HepG2 (cell line): Measurements from ENCODE around the gene TPST1. TPM values are rescaled to one million over a fixed set of nuclear protein-coding genes. Genes with fewer than 3 reads are reported as not detected.

Source experiments
- GATAD1 ChIP-seq: IDR thresholded peaks from 2 replicates; pipeline ENCODE4 v1.6.1; 2016; ENCODE audit warnings: missing genetic modification reagents, missing compliant biosample characterization
- KDM1A ChIP-seq: IDR thresholded peaks from 2 replicates; pipeline ENCODE4 v1.6.1; 2016; ENCODE audit warnings: missing compliant biosample characterization
- MIXL1 ChIP-seq: IDR thresholded peaks from 2 replicates; pipeline ENCODE4 v1.6.1; 2016
- NCOA1 ChIP-seq: sonication (generic); formaldehyde crosslinking; IDR thresholded peaks from 2 replicates; pipeline ENCODE4 v1.9.0; 2021; ENCODE audit warnings: missing genetic modification reagents
- REPIN1 ChIP-seq: sonication (generic); formaldehyde crosslinking; IDR thresholded peaks from 2 replicates; pipeline ENCODE4 v1.8.0; 2022; ENCODE audit warnings: missing genetic modification reagents, low read depth, mild to moderate bottlenecking, borderline replicate concordance
- TEAD3 ChIP-seq: optimal IDR thresholded peaks from 2 replicates; pipeline ENCODE3; 2016; ENCODE audit warnings: borderline replicate concordance
- ZNF143 ChIP-seq: sonication (generic); formaldehyde crosslinking; IDR thresholded peaks from 2 replicates; pipeline ENCODE4 v1.4.0; 2020; ENCODE audit warnings: missing genetic modification reagents
- ZNF839 ChIP-seq: sonication (generic); formaldehyde crosslinking; IDR thresholded peaks from 2 replicates; pipeline ENCODE4 v1.4.0; 2020; ENCODE audit warnings: missing genetic modification reagents, mild to moderate bottlenecking, borderline replicate concordance
- ZNF891 ChIP-seq: sonication (generic); formaldehyde crosslinking; IDR thresholded peaks from 2 replicates; pipeline ENCODE4 v1.5.0; 2020; ENCODE audit warnings: mild to moderate bottlenecking, missing genetic modification reagents
- ZSCAN12 ChIP-seq: sonication (generic); formaldehyde crosslinking; IDR thresholded peaks from 2 replicates; pipeline ENCODE4 v1.9.0; 2021; ENCODE audit warnings: mild to moderate bottlenecking, missing genetic modification reagents
- ZSCAN22 ChIP-seq: sonication (generic); formaldehyde crosslinking; IDR thresholded peaks from 2 replicates; pipeline ENCODE4 v1.4.0; 2020; ENCODE audit warnings: mild to moderate bottlenecking, missing genetic modification reagents
- polyA plus RNA-seq, 8 experiments: library from polyadenylated mRNA; depleted of rRNA in 3 of 8; stranded (reverse) in 7 of 8; unstranded in 1 of 8; fragments of >200 nt; fragmentation: Illumina TruSeq in 4 of 8; extraction: Trizol in 4 of 8; gene quantifications; 2 replicates each; pipeline versions ENCODE4 v1.2.1 to v1.2.3, GENCODE V29; 2011 to 2016; ENCODE audit warnings: low read depth in 4 of 8, missing spikeins in 1 of 8, mixed read lengths in 1 of 8; ENCODE audit not compliant: insufficient read depth in 1 of 8
- total RNA-seq, 5 experiments: library from RNA; depleted of rRNA; stranded (reverse); fragments of >200 nt; fragmentation: Illumina TruSeq; extraction: Trizol; gene quantifications; 2 replicates each; pipeline ENCODE4 v1.2.3, GENCODE V29; 2016; ENCODE audit warnings: low read depth in 1 of 5
- TF ChIP-seq, protein P1 (sequence below): sonication (generic); formaldehyde crosslinking; IDR thresholded peaks from 2 replicates; pipeline ENCODE4 v1.5.1; 2020; ENCODE audit warnings: mild to moderate bottlenecking, missing genetic modification reagents, borderline replicate concordance
- TF ChIP-seq, protein P2 (sequence below): sonication (generic); formaldehyde crosslinking; IDR thresholded peaks from 2 replicates; pipeline ENCODE4 v1.4.0; 2020; ENCODE audit warnings: missing genetic modification reagents, borderline replicate concordance
- TF ChIP-seq, protein P3 (sequence below): sonication (generic); formaldehyde crosslinking; IDR thresholded peaks from 2 replicates; pipeline ENCODE4 v1.4.0; 2020; ENCODE audit warnings: mild to moderate bottlenecking, missing genetic modification reagents
- TF ChIP-seq, protein P4 (sequence below): sonication (generic); formaldehyde crosslinking; IDR thresholded peaks from 2 replicates; pipeline ENCODE4 v1.8.1; 2023; ENCODE audit warnings: missing genetic modification reagents, inconsistent platforms, borderline replicate concordance
- TF ChIP-seq, protein P5 (sequence below): sonication (generic); formaldehyde crosslinking; conservative IDR thresholded peaks from 2 replicates; pipeline ENCODE4 v1.5.0; 2020; ENCODE audit warnings: missing genetic modification reagents

The TPST1 gene
- total and polyA plus RNA-seq, 2 of the 13 experiments (the other 11 are each of a cell fraction or from before 2014, with no cell fraction given), result 24.3 to 34.1 TPM

DNA sequence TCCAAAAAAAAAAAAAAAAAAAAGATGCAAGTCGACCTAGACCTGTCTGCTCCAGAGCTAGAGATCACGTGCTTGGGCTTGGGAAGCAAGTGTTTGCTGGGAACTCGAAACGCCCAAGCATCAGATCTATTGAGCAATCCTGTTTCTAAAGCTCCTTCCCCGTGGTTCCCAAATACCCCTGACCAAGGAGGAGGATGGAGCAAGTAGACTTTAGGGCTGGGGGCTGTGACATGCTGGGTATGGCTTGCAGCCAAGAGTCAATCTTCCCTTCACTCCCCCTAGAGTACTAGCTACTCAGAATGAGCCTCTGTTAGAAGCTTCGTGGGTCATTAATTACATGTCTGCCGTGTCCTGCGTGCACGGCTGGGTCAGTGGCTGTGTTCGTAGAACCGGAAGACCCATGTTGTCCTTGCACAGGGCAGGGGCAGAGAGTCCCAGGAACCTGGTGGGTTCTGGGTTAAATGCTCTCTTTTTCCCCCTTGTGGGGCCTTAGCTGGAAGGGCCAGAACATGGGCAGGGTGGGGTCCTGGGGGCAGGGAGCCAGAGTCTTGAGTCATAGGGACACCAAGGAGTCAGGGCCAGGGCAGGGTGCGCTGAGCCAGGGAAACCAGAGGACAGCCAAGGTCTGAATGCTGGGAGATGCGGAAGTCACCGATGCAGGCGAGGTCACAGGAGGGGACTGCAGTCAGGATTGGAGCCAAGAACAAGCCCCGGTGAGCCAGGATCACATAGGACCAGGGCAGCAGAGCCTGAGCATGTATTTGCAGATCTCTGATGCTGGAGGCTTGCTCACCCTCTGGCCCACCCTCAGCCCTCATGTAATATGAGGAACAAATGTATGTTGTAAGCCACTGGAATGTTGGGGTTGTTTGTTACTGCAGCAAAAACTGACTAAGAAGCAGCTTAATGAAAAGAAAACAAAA lies 34.6 kb upstream of the TPST1 start (continued):
- TF ChIP-seq, protein P1, sequence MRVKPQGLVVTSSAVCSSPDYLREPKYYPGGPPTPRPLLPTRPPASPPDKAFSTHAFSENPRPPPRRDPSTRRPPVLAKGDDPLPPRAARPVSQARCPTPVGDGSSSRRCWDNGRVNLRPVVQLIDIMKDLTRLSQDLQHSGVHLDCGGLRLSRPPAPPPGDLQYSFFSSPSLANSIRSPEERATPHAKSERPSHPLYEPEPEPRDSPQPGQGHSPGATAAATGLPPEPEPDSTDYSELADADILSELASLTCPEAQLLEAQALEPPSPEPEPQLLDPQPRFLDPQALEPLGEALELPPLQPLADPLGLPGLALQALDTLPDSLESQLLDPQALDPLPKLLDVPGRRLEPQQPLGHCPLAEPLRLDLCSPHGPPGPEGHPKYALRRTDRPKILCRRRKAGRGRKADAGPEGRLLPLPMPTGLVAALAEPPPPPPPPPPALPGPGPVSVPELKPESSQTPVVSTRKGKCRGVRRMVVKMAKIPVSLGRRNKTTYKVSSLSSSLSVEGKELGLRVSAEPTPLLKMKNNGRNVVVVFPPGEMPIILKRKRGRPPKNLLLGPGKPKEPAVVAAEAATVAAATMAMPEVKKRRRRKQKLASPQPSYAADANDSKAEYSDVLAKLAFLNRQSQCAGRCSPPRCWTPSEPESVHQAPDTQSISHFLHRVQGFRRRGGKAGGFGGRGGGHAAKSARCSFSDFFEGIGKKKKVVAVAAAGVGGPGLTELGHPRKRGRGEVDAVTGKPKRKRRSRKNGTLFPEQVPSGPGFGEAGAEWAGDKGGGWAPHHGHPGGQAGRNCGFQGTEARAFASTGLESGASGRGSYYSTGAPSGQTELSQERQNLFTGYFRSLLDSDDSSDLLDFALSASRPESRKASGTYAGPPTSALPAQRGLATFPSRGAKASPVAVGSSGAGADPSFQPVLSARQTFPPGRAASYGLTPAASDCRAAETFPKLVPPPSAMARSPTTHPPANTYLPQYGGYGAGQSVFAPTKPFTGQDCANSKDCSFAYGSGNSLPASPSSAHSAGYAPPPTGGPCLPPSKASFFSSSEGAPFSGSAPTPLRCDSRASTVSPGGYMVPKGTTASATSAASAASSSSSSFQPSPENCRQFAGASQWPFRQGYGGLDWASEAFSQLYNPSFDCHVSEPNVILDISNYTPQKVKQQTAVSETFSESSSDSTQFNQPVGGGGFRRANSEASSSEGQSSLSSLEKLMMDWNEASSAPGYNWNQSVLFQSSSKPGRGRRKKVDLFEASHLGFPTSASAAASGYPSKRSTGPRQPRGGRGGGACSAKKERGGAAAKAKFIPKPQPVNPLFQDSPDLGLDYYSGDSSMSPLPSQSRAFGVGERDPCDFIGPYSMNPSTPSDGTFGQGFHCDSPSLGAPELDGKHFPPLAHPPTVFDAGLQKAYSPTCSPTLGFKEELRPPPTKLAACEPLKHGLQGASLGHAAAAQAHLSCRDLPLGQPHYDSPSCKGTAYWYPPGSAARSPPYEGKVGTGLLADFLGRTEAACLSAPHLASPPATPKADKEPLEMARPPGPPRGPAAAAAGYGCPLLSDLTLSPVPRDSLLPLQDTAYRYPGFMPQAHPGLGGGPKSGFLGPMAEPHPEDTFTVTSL (CRISPR knock-in tag), result no peak
- TF ChIP-seq ZNF839 (CRISPR knock-in tag) (0 out of 2 replicates have a peak, but pooled peaks have one; percentile 25), TEAD3 (CRISPR knock-in tag) (peak; percentile 67), MIXL1 (CRISPR knock-in tag) (no peak), GATAD1 (CRISPR knock-in tag) (no peak), ZNF891 (no peak), ZNF143 (CRISPR knock-in tag) (0 out of 2 replicates have a peak, but pooled peaks have one; percentile 21), ZSCAN12 (CRISPR knock-in tag) (no peak), REPIN1 (CRISPR knock-in tag) (no peak), NCOA1 (CRISPR knock-in tag) (no peak), ZSCAN22 (no peak), KDM1A (CRISPR knock-in tag) (0 out of 2 replicates have a peak, but pooled peaks have one; percentile 9)
- TF ChIP-seq, protein P2, sequence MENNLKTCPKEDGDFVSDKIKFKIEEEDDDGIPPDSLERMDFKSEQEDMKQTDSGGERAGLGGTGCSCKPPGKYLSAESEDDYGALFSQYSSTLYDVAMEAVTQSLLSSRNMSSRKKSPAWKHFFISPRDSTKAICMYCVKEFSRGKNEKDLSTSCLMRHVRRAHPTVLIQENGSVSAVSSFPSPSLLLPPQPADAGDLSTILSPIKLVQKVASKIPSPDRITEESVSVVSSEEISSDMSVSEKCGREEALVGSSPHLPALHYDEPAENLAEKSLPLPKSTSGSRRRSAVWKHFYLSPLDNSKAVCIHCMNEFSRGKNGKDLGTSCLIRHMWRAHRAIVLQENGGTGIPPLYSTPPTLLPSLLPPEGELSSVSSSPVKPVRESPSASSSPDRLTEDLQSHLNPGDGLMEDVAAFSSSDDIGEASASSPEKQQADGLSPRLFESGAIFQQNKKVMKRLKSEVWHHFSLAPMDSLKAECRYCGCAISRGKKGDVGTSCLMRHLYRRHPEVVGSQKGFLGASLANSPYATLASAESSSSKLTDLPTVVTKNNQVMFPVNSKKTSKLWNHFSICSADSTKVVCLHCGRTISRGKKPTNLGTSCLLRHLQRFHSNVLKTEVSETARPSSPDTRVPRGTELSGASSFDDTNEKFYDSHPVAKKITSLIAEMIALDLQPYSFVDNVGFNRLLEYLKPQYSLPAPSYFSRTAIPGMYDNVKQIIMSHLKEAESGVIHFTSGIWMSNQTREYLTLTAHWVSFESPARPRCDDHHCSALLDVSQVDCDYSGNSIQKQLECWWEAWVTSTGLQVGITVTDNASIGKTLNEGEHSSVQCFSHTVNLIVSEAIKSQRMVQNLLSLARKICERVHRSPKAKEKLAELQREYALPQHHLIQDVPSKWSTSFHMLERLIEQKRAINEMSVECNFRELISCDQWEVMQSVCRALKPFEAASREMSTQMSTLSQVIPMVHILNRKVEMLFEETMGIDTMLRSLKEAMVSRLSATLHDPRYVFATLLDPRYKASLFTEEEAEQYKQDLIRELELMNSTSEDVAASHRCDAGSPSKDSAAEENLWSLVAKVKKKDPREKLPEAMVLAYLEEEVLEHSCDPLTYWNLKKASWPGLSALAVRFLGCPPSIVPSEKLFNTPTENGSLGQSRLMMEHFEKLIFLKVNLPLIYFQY (CRISPR knock-in tag), result no peak
- TF ChIP-seq, protein P3, sequence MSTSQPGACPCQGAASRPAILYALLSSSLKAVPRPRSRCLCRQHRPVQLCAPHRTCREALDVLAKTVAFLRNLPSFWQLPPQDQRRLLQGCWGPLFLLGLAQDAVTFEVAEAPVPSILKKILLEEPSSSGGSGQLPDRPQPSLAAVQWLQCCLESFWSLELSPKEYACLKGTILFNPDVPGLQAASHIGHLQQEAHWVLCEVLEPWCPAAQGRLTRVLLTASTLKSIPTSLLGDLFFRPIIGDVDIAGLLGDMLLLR (CRISPR knock-in tag), result no peak
- TF ChIP-seq, protein P4, sequence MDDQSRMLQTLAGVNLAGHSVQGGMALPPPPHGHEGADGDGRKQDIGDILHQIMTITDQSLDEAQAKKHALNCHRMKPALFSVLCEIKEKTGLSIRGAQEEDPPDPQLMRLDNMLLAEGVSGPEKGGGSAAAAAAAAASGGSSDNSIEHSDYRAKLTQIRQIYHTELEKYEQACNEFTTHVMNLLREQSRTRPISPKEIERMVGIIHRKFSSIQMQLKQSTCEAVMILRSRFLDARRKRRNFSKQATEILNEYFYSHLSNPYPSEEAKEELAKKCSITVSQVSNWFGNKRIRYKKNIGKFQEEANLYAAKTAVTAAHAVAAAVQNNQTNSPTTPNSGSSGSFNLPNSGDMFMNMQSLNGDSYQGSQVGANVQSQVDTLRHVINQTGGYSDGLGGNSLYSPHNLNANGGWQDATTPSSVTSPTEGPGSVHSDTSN, result no peak
- TF ChIP-seq, protein P5, sequence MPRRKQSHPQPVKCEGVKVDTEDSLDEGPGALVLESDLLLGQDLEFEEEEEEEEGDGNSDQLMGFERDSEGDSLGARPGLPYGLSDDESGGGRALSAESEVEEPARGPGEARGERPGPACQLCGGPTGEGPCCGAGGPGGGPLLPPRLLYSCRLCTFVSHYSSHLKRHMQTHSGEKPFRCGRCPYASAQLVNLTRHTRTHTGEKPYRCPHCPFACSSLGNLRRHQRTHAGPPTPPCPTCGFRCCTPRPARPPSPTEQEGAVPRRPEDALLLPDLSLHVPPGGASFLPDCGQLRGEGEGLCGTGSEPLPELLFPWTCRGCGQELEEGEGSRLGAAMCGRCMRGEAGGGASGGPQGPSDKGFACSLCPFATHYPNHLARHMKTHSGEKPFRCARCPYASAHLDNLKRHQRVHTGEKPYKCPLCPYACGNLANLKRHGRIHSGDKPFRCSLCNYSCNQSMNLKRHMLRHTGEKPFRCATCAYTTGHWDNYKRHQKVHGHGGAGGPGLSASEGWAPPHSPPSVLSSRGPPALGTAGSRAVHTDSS (CRISPR knock-in tag), result no peak
